Caco-2 (cell line): ENCODE measurements around the gene NELL2. TPM values are rescaled to one million over a fixed set of nuclear protein-coding genes. Genes with fewer than 3 reads are reported as not detected.
A peak's percentile ranks its signal among the peaks of the same experiment; 100 is the strongest.

Source experiments
- BruUV-seq: library from RNA; stranded (reverse); fragments of 400-500 nt; replicated peaks from 2 replicates; lab custom pipeline; 2021; lab: Mats Ljungman, UMichigan
- CTCF ChIA-PET: fragments of 300-600 bp; sonication (Branson Sonifier 250); formaldehyde crosslinking; loops from one replicate; lab custom pipeline; 2022; ENCODE audit warnings: antibody characterized with exemption; lab: Charles Lee
- POLR2A ChIA-PET: fragments of 300-600 bp; sonication (Branson Sonifier 250); formaldehyde crosslinking; loops from one replicate; lab custom pipeline; 2022; ENCODE audit warnings: antibody characterized with exemption; lab: Charles Lee
- DNase-seq, 2 experiments: peaks; one replicate each; pipeline versions ENCODE4 v3.0.0 to v3.0.0-alpha.2; 2020 to 2022
- H3K27me3 ChIP-seq: replicated peaks from 2 replicates; pipeline ENCODE4 v1.6.0; 2011; ENCODE audit warnings: low read length; ENCODE audit not compliant: control insufficient read depth, insufficient read depth
- H3K36me3 ChIP-seq: 2 replicates; pipeline ENCODE4 v1.5.1; 2011; ENCODE audit warnings: low read length; ENCODE audit not compliant: control insufficient read depth, insufficient read depth
- H3K4me1 ChIP-seq: fragments of 250-450 bp; sonication (Bioruptor Pico); 2 replicates; pipeline ENCODE4 v1.5.1; 2020; ENCODE audit warnings: mild to moderate bottlenecking
- H3K4me3 ChIP-seq: 2 replicates; pipeline ENCODE4 v1.5.1; 2011; ENCODE audit warnings: low read depth, mild to moderate bottlenecking, control low read depth, low read length
- H3K9me3 ChIP-seq: fragments of 250-450 bp; sonication (Bioruptor Pico); 2 replicates; pipeline ENCODE4 v1.5.1; 2020; ENCODE audit warnings: mild to moderate bottlenecking, moderate library complexity
- H3K27ac Mint-ChIP-seq: one replicate; pipeline ENCODE4 v1.8.0; 2022; ENCODE audit warnings: mixed read lengths; ENCODE audit not compliant: unreplicated experiment
- H3K27me3 Mint-ChIP-seq: one replicate; pipeline ENCODE4 v1.8.0; 2022; ENCODE audit warnings: mixed read lengths; ENCODE audit not compliant: insufficient read depth, unreplicated experiment
- H3K36me3 Mint-ChIP-seq: one replicate; pipeline ENCODE4 v1.8.0; 2022; ENCODE audit warnings: mild to moderate bottlenecking, mixed read lengths; ENCODE audit not compliant: insufficient read depth, unreplicated experiment
- H3K4me1 Mint-ChIP-seq: one replicate; pipeline ENCODE4 v1.8.0; 2022; ENCODE audit warnings: low read depth, mixed read lengths; ENCODE audit not compliant: unreplicated experiment
- H3K4me3 Mint-ChIP-seq: one replicate; pipeline ENCODE4 v1.8.0; 2022; ENCODE audit warnings: mild to moderate bottlenecking, moderate library complexity, mixed read lengths; ENCODE audit not compliant: unreplicated experiment
- H3K9me3 Mint-ChIP-seq: one replicate; pipeline ENCODE4 v1.8.0; 2022; ENCODE audit warnings: mixed read lengths; ENCODE audit not compliant: unreplicated experiment
- CTCF ChIP-seq, 2 experiments: fragments of 200-600 bp in 1 of 2; IDR thresholded peaks; 1 replicate in 1 of 2; 2 replicates in 1 of 2; pipeline versions ENCODE4 v1.5.1 to v1.8.0; 2011 to 2022; ENCODE audit warnings: antibody characterized with exemption in 1 of 2, control low read depth in 1 of 2, inconsistent platforms in 1 of 2, low read depth in 1 of 2, low read length in 1 of 2, mild to moderate bottlenecking in 1 of 2, moderate library complexity in 1 of 2; ENCODE audit not compliant: insufficient read depth in 1 of 2, severe bottlenecking in 1 of 2, unreplicated experiment in 1 of 2
- intact Hi-C: fragments of 100-400 bp; cut with micrococcal nuclease; formaldehyde crosslinking; loops from one replicate; pipeline ENCODE4 v1.10.0; 2022; ENCODE audit not compliant: unreplicated experiment
- total RNA-seq: library from RNA; stranded (reverse); gene quantifications from 2 replicates; pipeline ENCODE4 v1.2.3, GENCODE V29; 2022

Gene NELL2
- total RNA-seq, 1 experiment from 2014 or later = 0.70 TPM

- POLR2A ChIA-PET = no interaction called here
- peak in 1 of 2 experiments; percentile 38 for DNase-seq
- intact Hi-C loops = loop anchor here (1.0 kb wide), 1 partner anchor 119 kb away; no protein-coding TSS in a partner anchor
- no peak overlapping the region for H3K4me3 ChIP-seq
- Mint-ChIP-seq H3K27ac (no peak overlapping the region), H3K4me3 (no peak overlapping the region), H3K4me1 (no peaks in the 10 kb centered on the region), H3K36me3 (no peaks in the 10 kb centered on the region), H3K27me3 (no peaks in the 10 kb centered on the region), H3K9me3 (no peaks in the 10 kb centered on the region)
- BruUV-seq = no TSS peak
- no peaks in the 10 kb centered on the region for H3K9me3 ChIP-seq
- no peaks in the 10 kb centered on the region for H3K36me3 ChIP-seq
- CTCF ChIA-PET = no interaction called here
- H3K27me3 ChIP-seq = no peaks in the 10 kb centered on the region
- peak; percentile 26 to 42 for TF ChIP-seq CTCF (IDR thresholded peaks at IDR 0.05; ENCODE audit: insufficient read depth in 1 of 2, low read depth in 1 of 2, low read length in 1 of 2, severe bottlenecking in 1 of 2, unreplicated experiment in 1 of 2)
- no peaks in the 10 kb centered on the region for H3K4me1 ChIP-seq
These were observed 64.1 kb downstream of the NELL2 start for GRCh38 chr12:44812062-44812461.

- Mint-ChIP-seq H3K4me1 (no peaks in the 10 kb centered on the region), H3K36me3 (no peaks in the 10 kb centered on the region), H3K27me3 (peaks cover 6% of the 10 kb centered on the region), H3K9me3 (no peaks in the 10 kb centered on the region), H3K27ac (no peak overlapping the region), H3K4me3 (no peak overlapping the region)
- H3K36me3 ChIP-seq = no peaks in the 10 kb centered on the region
- DNase-seq = no peak
- no TSS peak for BruUV-seq
- no peaks in the 10 kb centered on the region for H3K9me3 ChIP-seq
- no peak overlapping the region for H3K4me3 ChIP-seq
- POLR2A ChIA-PET = no interaction called here
- H3K27me3 ChIP-seq = no peaks in the 10 kb centered on the region
- intact Hi-C loops = no loop called here
- no peak for TF ChIP-seq CTCF (IDR thresholded peaks at IDR 0.05; ENCODE audit: insufficient read depth in 1 of 2, low read depth in 1 of 2, low read length in 1 of 2, severe bottlenecking in 1 of 2, unreplicated experiment in 1 of 2)
- CTCF ChIA-PET = no interaction called here
- no peaks in the 10 kb centered on the region for H3K4me1 ChIP-seq
These were observed 72.0 kb downstream of the NELL2 start for GRCh38 chr12:44804068-44804467.

GRCh38 chr12:44795970-44796369 lies 80.1 kb downstream of the NELL2 start:
- BruUV-seq = no TSS peak
- no peaks in the 10 kb centered on the region for H3K27me3 ChIP-seq
- no peak overlapping the region for H3K4me3 Mint-ChIP-seq
- no peaks in the 10 kb centered on the region for H3K36me3 ChIP-seq
- H3K9me3 ChIP-seq = no peaks in the 10 kb centered on the region; the same call in 1 of the 2 replicates
- ChIA-PET CTCF (no interaction called here), POLR2A (no interaction called here)
- no peaks in the 10 kb centered on the region for H3K4me1 Mint-ChIP-seq
- intact Hi-C loops = no loop called here
- H3K36me3 Mint-ChIP-seq = no peaks in the 10 kb centered on the region
- H3K27ac Mint-ChIP-seq = no peak overlapping the region
- H3K9me3 Mint-ChIP-seq = no peaks in the 10 kb centered on the region
- TF ChIP-seq CTCF (IDR thresholded peaks at IDR 0.05; ENCODE audit: insufficient read depth in 1 of 2, low read depth in 1 of 2, low read length in 1 of 2, severe bottlenecking in 1 of 2, unreplicated experiment in 1 of 2) = no peak
- DNase-seq = no peak
- no peaks in the 10 kb centered on the region for H3K4me1 ChIP-seq
- H3K4me3 ChIP-seq = no peak overlapping the region
- peaks cover 6% of the 10 kb centered on the region for H3K27me3 Mint-ChIP-seq
